Trophoblast cell (in vitro differentiated cells and primary cell): ENCODE results near the gene ALPP.
"Not testable (repeated sequence)": the region's sequence is repeated elsewhere in the genome, so short reads cannot be mapped to it uniquely, and the experiment has no call there.

Experiments
- DNase-seq, 2 donors: peaks; one replicate each; pipeline ENCODE4 v3.0.0-alpha.2; 2016
- H2AFZ ChIP-seq: 2 replicates; pipeline ENCODE4 v1.6.1; 2013; ENCODE audit warnings: low read length, moderate library complexity, mild to moderate bottlenecking; ENCODE audit not compliant: insufficient read depth, poor library complexity
- H2AK5ac ChIP-seq: 2 replicates; pipeline ENCODE4 v1.6.1; 2013; ENCODE audit warnings: mild to moderate bottlenecking, low read length
- H2BK120ac ChIP-seq: 2 replicates; pipeline ENCODE4 v1.6.1; 2013; ENCODE audit warnings: low read length, mild to moderate bottlenecking, moderate library complexity; ENCODE audit not compliant: insufficient read depth, poor library complexity
- H2BK12ac ChIP-seq: 2 replicates; pipeline ENCODE4 v1.6.1; 2013; ENCODE audit warnings: mild to moderate bottlenecking, low read length, moderate library complexity
- H2BK5ac ChIP-seq: 2 replicates; pipeline ENCODE4 v1.6.1; 2013; ENCODE audit warnings: low read length, low read depth, moderate library complexity, mild to moderate bottlenecking; ENCODE audit not compliant: poor library complexity
- H3K14ac ChIP-seq: 2 replicates; pipeline ENCODE4 v1.6.1; 2013; ENCODE audit warnings: mild to moderate bottlenecking, low read length
- H3K18ac ChIP-seq: 2 replicates; pipeline ENCODE4 v1.6.1; 2013; ENCODE audit warnings: mild to moderate bottlenecking, low read length
- H3K23ac ChIP-seq: 2 replicates; pipeline ENCODE4 v1.6.1; 2013; ENCODE audit warnings: low read length
- H3K27ac ChIP-seq: 2 replicates; pipeline ENCODE4 v1.5.1; 2013; ENCODE audit warnings: low read depth, mild to moderate bottlenecking, inconsistent platforms, low read length, moderate library complexity
- H3K27me3 ChIP-seq: 2 replicates; pipeline ENCODE4 v1.6.1; 2013; ENCODE audit warnings: inconsistent platforms, mild to moderate bottlenecking, low read length, moderate library complexity; ENCODE audit not compliant: insufficient read depth
- H3K36me3 ChIP-seq, 2 experiments: 1 replicate in 1 of 2; 2 replicates in 1 of 2; pipeline ENCODE4 v1.6.1; 2013; ENCODE audit warnings: low read length in 2 of 2, mild to moderate bottlenecking in 2 of 2, moderate library complexity in 1 of 2; ENCODE audit not compliant: insufficient read depth in 2 of 2, control insufficient read depth in 1 of 2
- H3K4ac ChIP-seq: 2 replicates; pipeline ENCODE4 v1.6.1; 2013; ENCODE audit warnings: low read depth, mild to moderate bottlenecking, low read length, moderate library complexity
- H3K4me1 ChIP-seq, 2 experiments: 1 replicate in 1 of 2; 2 replicates in 1 of 2; pipeline ENCODE4 v1.6.1; 2013; ENCODE audit warnings: low read length in 2 of 2, mild to moderate bottlenecking in 2 of 2, moderate library complexity in 1 of 2; ENCODE audit not compliant: insufficient read depth in 2 of 2, control insufficient read depth in 1 of 2
- H3K4me2 ChIP-seq: 2 replicates; pipeline ENCODE4 v1.6.1; 2013; ENCODE audit warnings: inconsistent platforms, mild to moderate bottlenecking, low read length, moderate library complexity
- H3K4me3 ChIP-seq: 2 replicates; pipeline ENCODE4 v1.5.1; 2013; ENCODE audit warnings: mild to moderate bottlenecking, low read depth, low read length, inconsistent platforms
- H3K79me1 ChIP-seq: one replicate; pipeline ENCODE4 v1.6.1; 2013; ENCODE audit warnings: low read length
- H3K79me2 ChIP-seq: 2 replicates; pipeline ENCODE4 v1.6.1; 2013; ENCODE audit warnings: low read length, mild to moderate bottlenecking; ENCODE audit not compliant: control insufficient read depth, insufficient read depth, poor library complexity
- H3K9ac ChIP-seq: 2 replicates; pipeline ENCODE4 v1.6.1; 2013; ENCODE audit warnings: mild to moderate bottlenecking, low read length
- H3K9me3 ChIP-seq: 2 replicates; pipeline ENCODE4 v1.6.1; 2013; ENCODE audit warnings: low read depth, mild to moderate bottlenecking, control low read depth, inconsistent platforms, low read length; ENCODE audit not compliant: insufficient read depth
- H4K12ac ChIP-seq: 2 replicates; pipeline ENCODE4 v1.6.1; 2013; ENCODE audit warnings: low read depth, mild to moderate bottlenecking, low read length, moderate library complexity
- H4K8ac ChIP-seq: 2 replicates; pipeline ENCODE4 v1.6.1; 2013; ENCODE audit warnings: low read depth, mild to moderate bottlenecking, low read length, moderate library complexity
- H4K91ac ChIP-seq: one replicate; pipeline ENCODE4 v1.6.1; 2013; ENCODE audit warnings: low read depth, mild to moderate bottlenecking, low read length, moderate library complexity
- WGBS: extraction: QIAGEN DNeasy Blood & Tissue Kit; methylation state at CpG from one replicate; pipeline ENCODE4 v1.1.7; 2013; ENCODE audit warnings: missing lambda C conversion rate; ENCODE audit not compliant: insufficient read length, insufficient coverage; ENCODE audit errors: extremely low coverage; 5-methylcytosine and 5-hydroxymethylcytosine counted together

The ALPP gene

DNA sequence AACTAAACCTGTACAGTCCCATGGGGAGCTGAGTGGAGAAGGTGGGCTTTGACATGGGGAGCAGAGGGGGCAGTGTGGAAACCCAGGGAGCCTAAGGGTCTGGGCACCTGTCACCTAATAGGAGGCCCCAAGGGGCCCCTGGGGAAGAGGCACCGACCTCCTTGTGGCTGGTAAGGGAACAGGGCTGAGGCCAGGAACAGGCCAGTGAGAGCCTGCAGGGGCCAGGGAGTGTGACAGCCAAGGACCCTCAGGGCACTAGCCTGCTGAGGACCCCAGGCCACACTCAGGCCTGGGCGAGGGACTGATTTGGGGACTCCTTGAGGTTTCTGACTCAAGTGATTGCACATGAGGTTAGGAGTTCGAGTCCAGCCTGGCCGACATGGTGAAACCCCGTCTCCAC is 24.5 kb upstream of the ALPP start:
- Histone ChIP-seq H3K36me3 (no peaks in the 10 kb centered on the region), H3K18ac (no peak overlapping the region), H4K91ac (no peak overlapping the region), H3K27me3 (no peaks in the 10 kb centered on the region), H3K79me2 (no peaks in the 10 kb centered on the region), H3K4me3 (no peak overlapping the region), H4K12ac (no peak overlapping the region), H4K8ac (no peak overlapping the region), H3K9me3 (peaks cover 5% of the 10 kb centered on the region), H3K23ac (no peak overlapping the region), H2AK5ac (no peak overlapping the region), H2AFZ (no peak overlapping the region), H3K79me1 (no peaks in the 10 kb centered on the region), H3K27ac (no peak overlapping the region), H3K14ac (no peak overlapping the region), H3K4me1 (no peaks in the 10 kb centered on the region), H2BK5ac (no peak overlapping the region), H3K4ac (no peak overlapping the region), H2BK12ac (no peak overlapping the region), H3K4me2 (no peak overlapping the region), H3K9ac (no peak overlapping the region), H2BK120ac (no peak overlapping the region)
- DNase-seq, result no peak
- WGBS, result no CpG with 5 or more reads among the region's 5 CpGs

DNA sequence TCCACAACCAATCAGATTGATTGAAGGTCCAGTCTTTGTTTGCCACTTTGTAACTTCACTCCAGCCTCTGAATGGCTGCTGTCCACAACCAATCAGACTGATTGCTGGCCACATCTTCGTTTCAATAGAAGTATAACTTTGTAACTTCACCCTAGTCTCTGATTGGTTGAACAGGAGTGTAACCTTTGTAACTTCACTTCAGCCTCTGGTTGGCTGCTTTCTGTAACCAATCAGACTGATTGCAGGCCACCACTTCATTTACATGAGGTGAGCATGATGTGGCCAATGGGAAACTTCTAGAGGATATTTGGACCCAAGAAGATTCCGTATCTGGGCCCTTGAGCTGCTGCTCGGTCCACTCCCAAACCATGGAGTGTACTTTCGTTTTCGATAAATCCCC is 16.9 kb upstream of the ALPP start:
- H3K4me3 ChIP-seq, result no peak overlapping the region
- no peaks in the 10 kb centered on the region for H3K27me3 ChIP-seq
- no peak overlapping the region for H3K9ac ChIP-seq
- DNase-seq, result no peak
- H3K79me1 ChIP-seq, result no peaks in the 10 kb centered on the region
- H3K79me2 ChIP-seq, result no peaks in the 10 kb centered on the region
- no peak overlapping the region for H2BK5ac ChIP-seq
- no peak overlapping the region for H3K18ac ChIP-seq
- H3K4me1 ChIP-seq, result peaks cover 5% of the 10 kb centered on the region in 2 experiments
- no peak overlapping the region for H2BK120ac ChIP-seq
- no peak overlapping the region for H4K12ac ChIP-seq
- no peak overlapping the region for H4K91ac ChIP-seq
- H3K27ac ChIP-seq, result no peak overlapping the region
- H2AK5ac ChIP-seq, result no peak overlapping the region
- H3K23ac ChIP-seq, result no peak overlapping the region
- no peak overlapping the region for H4K8ac ChIP-seq
- peaks cover 2% of the 10 kb centered on the region for H3K9me3 ChIP-seq
- H3K14ac ChIP-seq, result no peak overlapping the region
- WGBS, result no CpG with 5 or more reads among the region's 5 CpGs
- no peak overlapping the region for H2BK12ac ChIP-seq
- H3K4me2 ChIP-seq, result no peak overlapping the region
- H2AFZ ChIP-seq, result no peak overlapping the region
- H3K36me3 ChIP-seq, result no peaks in the 10 kb centered on the region
- H3K4ac ChIP-seq, result no peak overlapping the region

DNA sequence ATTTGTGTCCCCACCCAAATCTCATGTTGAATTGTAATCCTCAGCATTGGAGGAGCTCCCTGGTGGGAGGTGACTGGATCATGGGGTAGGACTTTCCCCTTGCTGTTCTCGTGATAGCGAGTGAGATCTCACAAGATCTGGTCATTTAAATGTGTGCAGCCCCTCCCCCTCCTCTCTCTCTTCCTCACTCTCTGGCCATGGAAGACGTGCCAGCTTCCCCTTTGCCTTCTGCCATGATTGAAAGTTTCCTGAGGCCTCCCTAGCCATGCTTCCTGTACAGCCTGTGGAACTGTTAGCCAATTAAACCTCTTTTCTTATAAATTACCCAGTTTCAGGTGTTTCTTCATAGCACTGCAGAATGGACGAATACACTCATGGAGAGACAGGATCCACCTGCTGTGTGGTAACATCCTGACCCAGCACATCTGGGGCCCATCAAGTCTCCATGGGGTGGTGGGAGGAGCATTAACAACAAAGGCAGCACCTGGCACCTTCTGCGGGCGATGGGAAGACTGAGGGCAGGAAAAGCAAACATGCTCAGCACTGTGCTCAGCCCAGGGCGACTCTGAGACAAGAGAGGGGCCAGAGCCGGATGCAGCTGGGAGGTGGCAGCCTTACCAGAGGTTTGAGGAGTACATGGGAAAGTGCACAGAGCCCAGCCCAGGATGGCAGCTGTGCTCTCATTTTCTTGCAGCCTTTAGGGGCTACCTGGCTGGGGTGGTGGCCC is 16.2 kb upstream of the ALPP start:
- Histone ChIP-seq H3K4ac (no peak overlapping the region), H2AK5ac (no peak overlapping the region), H3K18ac (no peak overlapping the region), H3K27me3 (no peaks in the 10 kb centered on the region), H4K12ac (no peak overlapping the region), H3K27ac (no peak overlapping the region), H3K9me3 (peaks cover 2% of the 10 kb centered on the region), H3K79me1 (no peaks in the 10 kb centered on the region), H4K91ac (no peak overlapping the region), H3K4me3 (no peak overlapping the region), H2BK120ac (no peak overlapping the region), H3K79me2 (no peaks in the 10 kb centered on the region), H3K14ac (no peak overlapping the region), H3K9ac (no peak overlapping the region), H3K4me2 (no peak overlapping the region), H4K8ac (no peak overlapping the region), H3K4me1 (peaks cover 5% of the 10 kb centered on the region in 2 experiments), H3K36me3 (no peaks in the 10 kb centered on the region), H2AFZ (no peak overlapping the region), H3K23ac (no peak overlapping the region), H2BK12ac (no peak overlapping the region), H2BK5ac (no peak overlapping the region)
- no CpG with 5 or more reads among the region's 8 CpGs for WGBS
- DNase-seq, result no peak

DNA sequence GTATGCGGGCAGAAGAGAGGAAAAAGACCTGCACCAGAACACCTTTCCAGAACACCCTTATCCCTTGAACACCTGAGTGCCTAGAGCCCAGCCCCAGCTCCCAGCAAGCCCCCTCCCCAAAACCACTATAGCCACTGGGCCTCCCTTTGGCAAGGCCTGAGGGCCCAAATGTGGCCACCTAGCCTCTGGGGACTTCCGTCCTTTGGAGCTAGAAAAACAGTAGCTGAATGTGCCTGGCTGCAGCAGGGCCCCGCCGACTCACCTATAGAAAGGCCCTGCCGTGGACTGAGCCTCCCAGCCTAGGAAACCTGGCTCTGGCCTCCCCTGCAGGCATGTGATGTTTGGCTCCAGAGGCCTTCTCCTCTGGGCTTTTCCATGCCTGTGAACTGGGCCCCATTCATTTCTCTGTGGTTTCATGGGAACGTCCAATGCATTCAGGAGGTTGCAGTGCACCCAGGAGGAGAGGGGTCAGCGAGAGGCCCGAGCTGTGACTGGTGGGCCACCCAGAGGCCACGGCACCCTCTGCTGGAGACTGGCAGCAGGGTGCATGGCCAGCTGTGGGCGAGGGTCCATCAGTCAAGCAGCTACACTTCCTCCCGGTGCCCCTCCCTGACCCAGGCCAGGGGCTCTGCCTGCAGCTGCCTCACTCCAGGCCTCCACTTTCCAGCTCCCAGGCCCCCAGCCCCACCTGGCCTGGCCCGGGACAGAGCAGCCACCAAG is 15.3 kb upstream of the ALPP start:
- H3K9ac ChIP-seq, DNase-seq, H3K23ac ChIP-seq, H3K4me2 ChIP-seq, H3K4me3 ChIP-seq, H4K12ac ChIP-seq, H2AK5ac ChIP-seq, H3K4ac ChIP-seq, H3K4me1 ChIP-seq, H3K79me2 ChIP-seq, H3K18ac ChIP-seq, H2BK120ac ChIP-seq, H3K27me3 ChIP-seq, H3K79me1 ChIP-seq, H3K9me3 ChIP-seq, H2BK12ac ChIP-seq, H4K8ac ChIP-seq, H3K14ac ChIP-seq, H2BK5ac ChIP-seq, H2AFZ ChIP-seq, H3K27ac ChIP-seq, H3K36me3 ChIP-seq, H4K91ac ChIP-seq: not testable (repeated sequence)
- no CpG with 5 or more reads among the region's 12 CpGs for WGBS
